MV-4-11 (cell line): ENCODE measurements around the gene MT1M.
A peak's percentile ranks its signal among the peaks of the same experiment; 100 is the strongest.
"Not testable (repeated sequence)": the region's sequence is repeated elsewhere in the genome, so short reads cannot be mapped to it uniquely, and the experiment has no call there.

Source experiments
- DNase-seq: peaks from one replicate; lab custom pipeline; 2025; lab: John Stamatoyannopoulos, UW

MT1M gene

DNA sequence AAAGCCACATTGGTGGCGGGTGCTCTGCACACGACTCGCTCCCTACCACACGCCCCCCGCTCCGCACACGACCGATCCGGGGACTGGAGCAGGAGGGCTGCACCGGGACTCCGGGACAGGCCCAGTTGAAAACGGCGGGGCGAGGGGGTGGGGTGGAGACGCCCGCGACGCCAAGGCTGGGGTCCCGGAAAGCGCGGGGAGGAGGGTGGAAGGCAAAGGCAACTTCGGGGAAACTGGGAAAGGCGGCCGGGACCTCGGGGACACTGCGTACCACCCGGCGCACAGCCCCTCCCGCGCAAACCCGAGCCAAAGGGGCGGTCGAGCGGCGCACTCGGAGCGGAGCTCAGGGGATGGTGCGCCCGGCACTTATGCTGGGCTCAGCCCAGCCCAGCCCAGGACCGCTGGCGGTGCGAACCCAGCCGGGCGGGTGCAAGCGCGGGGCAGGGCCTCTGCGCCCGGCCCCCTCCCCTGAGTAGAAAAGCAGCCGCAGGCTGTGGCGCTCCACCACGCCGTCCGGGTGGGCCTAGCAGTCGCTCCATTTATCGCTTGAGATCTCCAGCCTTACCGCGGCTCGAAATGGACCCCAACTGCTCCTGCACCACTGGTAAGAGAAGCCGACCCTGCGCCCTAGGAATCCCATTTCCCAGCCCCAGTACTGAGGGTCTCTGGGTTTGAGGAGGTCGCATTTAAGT lies at the start of gene MT1M:
MT1M (plus strand) TSS at position 504 of the 692 bp plus-strand sequence; CDS start at position 577, 73 bp downstream.
- DNase-seq = no peak

DNA sequence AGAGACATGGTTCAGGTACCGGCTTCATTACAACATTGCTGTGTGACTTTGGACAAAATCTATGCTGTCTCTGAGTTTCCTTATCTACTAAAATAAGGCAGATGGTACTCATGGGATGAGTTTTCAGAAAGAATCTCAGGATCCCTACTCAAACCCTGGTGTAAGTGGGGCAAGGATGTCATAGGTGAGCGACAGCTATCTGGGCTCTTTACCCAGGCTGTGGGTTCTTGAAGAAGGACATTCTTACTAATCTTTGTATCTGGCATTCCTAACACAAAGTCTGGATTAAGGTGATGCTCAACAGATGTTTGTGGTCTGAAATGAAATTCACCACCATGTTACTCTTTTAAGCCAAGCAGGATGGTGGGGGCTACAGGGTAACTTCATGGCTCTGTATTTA lies 49.5 kb upstream of the MT1M start:
- not testable (repeated sequence) for DNase-seq

DNA sequence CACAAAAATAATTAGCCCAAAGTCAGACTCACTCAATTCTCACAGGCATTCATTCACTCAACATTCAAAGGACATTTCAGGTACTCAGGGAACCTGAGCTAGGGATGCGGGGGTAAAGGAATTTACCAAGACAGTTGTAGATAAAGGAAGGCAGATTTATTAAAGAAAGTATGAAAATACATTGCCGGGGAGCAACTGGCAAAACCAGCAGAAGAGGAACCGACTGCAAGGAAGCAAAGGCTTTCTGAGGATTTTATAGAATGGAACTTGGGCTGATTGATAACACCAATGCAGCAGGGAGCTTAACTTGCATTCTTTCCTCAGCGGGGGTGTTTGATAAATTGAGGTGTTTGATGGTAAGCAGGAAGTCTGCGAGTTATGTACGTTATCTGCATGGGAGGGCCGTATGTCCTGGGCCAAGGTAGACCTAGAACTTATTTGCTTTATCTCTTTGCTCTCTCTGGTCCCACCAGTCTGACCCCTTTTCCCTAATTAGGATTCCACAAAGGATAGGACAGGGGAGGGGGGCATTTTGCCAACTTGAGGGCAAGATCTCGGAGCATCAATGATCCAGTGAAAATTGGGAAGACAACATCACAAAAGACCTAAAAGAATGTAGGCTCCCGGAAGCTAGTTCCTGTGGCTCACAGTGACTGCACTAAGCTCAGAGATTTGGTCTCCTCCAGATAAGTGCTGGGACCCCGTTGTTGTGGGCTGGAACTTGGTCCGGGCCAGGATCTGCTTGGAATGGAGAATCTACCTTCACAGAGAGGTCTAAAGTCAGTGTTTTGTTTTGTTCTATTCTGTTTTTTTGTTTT lies 48.9 kb upstream of the MT1M start:
- no peak for DNase-seq

DNA sequence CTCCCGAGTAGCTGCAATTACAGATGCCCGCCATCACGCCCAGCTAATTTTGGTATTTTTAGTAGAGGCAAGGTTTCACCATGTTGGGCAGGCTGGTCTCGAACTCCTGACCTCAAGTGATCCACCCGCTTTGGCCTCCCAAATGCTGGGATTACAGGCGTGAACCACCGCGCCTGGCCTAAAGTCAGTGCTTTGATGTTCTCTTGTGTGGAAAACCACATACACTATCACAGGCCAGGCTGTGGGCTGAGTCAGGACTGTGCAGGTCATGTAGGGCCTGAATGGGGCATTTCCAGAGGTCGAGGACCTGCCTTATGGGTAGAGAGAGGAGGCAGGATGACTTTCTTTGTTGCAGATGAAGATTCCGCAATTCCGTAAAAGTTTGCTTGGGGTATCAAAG lies 48.2 kb upstream of the MT1M start:
- DNase-seq = no peak

DNA sequence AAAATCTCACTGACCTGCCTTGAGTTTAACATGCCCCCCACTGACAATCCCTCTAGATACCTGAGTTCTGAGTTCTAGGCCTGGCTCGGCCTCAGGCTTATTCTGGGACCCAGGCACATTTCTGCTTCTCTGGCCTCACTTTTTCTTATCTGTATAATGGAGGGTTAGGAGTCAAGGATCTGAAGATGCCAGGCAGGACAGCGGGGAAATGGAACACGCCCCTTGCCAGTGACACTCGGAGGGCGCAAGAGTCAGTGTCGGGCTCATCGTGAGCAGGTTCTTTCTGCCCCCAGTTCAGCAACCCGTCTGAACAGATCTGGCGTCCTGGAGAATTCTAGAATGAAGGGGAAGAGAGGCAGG lies 43.7 kb upstream of the MT1M start:
- DNase-seq = no peak

DNA sequence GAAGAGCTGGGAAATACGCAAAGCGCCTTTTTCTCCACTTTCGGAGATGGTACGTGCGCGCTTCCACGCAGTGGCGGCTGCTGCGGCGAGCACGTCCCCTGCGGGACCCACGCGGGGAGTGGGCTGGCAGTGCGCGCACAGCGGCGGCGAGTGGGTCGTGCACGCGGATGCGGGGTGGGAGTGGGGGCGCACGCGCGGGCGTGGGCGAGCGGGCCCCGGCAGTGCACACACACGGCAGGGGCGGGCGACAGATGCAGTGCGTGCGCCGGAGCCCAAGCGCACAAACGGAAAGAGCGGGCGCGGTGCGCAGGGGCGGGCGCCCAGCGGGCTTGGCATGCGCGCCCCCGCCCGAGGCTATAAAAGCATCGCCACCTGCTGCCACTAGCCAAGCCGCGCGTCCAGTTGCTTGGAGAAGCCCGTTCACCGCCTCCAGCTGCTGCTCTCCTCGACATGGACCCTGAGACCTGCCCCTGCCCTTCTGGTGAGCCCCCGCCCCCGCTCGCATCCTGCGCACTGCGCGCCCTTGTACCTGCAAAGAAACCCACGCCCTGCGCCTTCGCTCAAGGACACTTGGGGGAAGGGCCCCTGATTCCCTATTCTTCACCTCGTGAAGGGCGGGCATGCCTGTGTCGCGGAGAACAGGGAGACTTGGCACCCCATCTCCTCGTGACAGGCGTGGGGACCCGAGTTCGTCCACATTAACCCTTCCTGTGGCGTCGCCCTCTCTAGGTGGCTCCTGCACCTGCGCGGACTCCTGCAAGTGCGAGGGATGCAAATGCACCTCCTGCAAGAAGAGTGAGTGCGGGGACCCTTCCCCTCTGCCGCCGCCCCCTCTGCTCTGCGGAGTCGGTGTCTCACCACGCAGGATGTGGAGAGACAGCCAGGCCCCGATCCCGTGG lies 43.1 kb upstream of the MT1M start, which contains the start of gene MT3:
MT3 (plus strand) TSS at position 388 of the 899 bp plus-strand sequence; CDS start at position 451, 63 bp downstream.
- no peak for DNase-seq

DNA sequence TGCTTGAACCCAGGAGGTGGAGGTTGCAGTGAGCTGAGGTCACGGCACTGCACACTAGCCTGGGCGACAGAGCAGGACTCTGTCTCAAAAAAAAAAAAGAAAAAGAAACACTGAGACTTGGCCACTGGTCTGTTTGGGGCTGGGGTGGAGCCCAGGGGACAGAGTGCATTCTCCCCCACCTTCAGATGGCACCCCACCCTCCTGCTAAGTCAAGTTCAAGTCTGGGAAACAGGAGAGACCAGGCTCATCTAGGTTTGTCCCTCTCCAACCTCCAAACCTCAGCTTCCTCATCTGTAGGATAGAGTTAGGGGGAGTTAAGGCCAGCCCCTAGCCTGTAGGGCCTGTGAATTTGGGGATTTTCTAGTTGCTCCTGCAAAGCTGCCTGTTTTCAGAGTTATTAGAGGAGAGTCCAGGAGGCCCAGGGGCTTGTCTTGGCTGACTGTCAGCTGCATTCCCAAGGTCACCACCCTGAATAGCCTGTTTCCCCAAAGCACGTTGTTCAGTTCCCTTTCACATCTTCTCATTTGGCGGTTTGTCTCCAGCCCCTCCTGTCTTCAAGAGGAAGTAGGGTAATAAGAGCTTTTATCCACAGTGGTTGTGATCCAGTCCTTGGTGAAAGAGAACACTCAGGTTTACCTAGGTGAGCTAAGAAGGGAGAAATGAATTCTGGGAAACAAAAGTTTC lies 40.9 kb upstream of the MT1M start:
- DNase-seq = peak; percentile 76

DNA sequence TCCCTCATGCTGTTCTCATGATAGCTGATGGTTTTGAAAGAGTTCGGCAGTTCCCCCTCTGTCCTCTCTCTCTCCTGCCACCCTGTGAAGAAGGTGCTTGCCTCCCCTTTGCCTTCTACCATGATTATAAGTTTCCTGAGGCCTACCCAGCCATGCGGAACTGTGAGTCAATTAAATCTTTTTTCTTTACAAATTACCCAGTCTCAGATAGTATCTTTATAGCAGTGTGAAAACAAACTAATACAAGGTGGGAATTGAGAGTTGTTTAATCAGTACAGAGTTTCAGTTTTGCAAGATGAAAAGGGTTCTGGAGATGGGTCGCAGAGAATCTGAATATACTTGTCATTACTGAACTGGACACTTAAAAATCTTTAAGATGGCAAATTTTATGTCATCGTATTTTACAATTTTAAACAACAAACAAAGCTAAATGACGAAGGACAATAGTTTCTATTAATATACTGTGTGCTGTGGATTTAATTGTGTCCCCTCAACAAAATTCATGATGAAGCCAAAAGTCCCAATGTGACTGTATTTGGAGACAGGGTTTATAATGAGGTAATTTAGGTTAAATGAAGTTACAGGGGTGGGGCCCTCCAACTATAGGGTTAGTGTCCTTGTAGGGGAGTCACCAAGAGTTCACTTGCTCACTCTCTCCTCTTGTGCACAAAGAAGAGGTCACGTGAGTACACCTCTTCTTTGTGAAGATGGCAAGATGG lies 38.7 kb upstream of the MT1M start:
- DNase-seq = no peak

DNA sequence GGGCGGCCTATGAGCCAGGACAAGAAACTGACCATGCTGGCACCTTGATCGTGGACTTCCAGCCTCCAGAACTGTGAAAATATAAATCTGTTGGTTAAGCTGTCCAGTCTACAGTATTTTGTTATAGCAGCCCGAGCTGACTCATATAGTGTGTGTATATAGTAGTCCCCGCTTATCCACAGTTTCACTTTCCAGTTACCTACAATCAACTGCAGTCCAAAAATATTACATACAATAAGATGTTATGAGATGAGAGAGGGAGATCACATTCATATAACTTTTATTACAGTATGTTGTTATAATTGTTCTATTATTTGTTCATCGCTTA lies 38.2 kb upstream of the MT1M start:
- DNase-seq = no peak

DNA sequence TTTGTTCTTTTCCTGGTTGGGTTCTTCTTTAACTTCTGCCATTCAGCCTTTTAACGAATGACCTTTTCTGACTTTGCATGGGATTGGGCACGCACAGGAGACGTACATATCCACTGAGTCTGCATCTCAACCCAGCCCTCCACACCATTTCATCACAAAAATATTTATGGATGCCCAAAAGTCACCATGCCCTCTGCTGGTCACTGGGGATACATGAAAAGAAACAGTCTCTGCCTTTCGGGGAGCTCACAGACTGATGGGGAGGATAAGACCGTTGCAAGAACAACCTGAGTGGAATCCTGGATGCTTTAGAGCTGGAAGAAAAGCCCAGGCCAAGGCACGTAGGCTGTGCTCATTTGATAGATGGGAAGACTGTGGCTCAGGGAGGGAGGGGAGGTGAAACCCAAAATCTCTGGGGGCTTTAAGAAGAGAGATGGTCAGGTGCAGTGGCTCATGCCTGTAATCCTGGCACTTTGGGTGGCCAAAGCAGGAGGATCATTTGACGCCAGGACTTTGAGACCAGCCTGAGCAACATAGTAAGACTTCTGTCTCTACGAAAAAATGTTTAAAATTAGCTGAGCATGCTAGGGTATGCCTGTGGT lies 32.0 kb upstream of the MT1M start:
- DNase-seq = peak; percentile 38

DNA sequence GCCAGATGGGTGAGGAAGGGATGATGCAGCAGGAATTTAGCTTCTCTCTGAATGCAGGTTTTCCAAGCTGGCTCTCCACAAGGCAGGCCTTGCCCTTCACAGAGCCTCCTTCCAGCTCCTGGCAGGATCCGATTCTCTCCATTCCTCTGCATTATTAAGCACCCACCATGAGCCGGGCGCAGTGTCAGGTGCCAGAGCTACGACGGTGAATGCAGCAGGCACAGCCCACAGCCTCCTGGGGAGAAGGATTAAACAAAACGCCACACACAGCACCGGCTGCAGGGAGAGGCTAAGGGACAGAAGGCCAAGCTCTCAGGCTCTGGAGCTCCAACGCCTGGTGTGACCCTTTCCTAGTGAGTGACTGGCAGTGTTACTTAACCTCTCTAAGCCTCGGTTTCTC lies 31.1 kb upstream of the MT1M start:
- DNase-seq = no peak

DNA sequence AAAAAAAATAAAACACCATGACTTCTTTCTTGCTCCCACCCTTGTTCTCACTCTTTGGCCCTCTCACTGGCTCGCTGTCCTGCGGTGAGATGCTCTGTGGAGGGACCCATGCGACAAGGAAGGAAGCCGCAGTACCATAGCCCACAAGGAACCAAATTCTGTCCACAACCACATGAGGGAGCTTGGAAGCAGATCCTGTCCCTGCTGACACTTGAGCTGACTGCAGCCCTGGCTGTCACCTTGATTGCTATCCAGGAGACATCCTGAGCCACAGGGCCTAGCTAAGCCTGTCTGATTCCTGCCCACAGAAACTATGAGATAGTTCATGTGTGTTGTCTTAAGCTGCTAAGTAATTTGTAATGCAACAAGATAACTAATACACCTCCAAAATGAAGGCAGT lies 28.9 kb upstream of the MT1M start:
- DNase-seq = peak; percentile 51

DNA sequence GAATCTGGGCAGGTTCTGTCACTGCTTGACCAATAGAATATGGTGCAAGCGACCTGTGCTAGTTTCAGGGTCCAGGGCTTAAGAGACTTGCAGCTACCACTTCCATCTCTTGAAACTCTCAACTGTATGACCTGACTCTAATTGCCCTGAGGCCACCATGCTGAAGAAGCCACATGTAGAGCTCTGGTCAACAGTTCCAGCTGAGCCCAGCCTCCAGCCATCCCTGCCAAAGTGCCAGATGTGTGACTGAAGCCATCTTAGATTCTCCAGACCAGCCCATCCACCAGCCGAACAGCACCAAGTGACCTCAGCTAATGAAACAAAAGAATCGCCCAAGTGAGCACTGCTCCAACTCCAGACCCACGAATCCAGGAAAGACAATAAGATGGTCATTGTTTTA lies 27.5 kb upstream of the MT1M start:
- no peak for DNase-seq

DNA sequence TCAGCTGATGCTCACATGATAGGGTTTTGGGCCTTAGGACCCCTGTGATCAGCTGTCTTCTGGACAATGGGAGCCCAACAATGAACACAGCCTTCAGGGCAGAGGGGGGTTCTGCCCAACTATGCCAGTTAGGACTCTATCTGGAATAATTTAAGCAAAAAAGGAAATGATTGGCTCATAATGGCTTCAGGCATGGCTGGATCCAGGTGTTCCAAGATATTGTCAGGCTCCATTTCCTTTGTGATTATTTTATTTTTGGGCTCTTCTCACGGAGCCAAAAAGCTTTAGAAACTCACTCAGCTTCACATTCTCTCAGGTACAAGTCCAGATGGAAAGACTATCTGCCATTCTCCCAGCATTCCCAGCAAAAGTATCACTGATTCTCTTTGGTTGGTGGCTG lies 27.0 kb upstream of the MT1M start:
- DNase-seq = no peak

DNA sequence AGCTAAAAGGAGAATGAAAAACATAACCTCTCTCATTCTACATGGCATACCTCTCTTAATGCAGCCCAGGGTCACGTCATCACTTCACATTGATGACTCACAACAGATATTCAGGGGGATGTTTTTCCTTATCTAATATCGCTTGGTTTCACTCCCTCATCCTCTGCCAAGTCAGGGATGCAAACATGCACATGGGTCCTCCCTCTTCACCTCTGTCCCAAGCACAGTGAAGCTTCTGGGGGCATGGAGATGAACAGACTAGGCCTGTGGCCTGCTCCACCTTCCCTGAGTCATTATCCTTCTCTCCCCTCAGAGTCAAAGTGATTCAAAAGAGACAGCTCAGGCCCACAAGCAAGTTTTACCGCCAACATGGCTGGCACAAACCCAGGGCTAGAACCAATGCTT lies 26.4 kb upstream of the MT1M start:
- no peak for DNase-seq

DNA sequence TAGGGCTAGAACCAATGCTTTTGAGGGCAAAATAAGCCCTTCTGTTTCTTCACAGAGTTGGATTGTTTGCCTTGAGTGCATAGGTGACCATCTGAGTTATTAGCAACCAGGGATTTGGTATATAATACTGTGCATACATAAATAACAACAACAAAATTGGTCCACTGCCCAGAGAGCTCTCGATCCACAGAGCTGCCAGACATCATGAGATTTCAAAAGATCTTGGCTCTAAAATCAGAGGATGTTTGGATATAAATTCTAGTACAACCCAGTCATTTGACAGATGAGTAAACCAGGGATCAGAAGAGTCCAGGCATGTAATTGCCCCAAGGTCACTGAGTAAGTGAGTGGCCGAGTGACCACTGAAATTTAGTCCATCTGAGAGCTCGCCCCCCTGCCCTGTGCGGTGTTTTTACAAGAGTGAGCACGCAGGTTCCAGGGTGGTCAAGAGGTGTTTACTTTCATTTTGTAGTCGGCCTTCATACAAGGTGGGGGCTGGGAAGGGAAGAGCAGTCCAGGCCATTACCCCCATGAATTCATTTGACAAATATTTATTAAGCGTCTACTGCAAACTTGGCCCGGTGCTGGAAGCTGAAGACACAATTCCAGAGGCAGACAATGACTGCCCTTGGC lies 25.9 kb upstream of the MT1M start:
- no peak for DNase-seq

DNA sequence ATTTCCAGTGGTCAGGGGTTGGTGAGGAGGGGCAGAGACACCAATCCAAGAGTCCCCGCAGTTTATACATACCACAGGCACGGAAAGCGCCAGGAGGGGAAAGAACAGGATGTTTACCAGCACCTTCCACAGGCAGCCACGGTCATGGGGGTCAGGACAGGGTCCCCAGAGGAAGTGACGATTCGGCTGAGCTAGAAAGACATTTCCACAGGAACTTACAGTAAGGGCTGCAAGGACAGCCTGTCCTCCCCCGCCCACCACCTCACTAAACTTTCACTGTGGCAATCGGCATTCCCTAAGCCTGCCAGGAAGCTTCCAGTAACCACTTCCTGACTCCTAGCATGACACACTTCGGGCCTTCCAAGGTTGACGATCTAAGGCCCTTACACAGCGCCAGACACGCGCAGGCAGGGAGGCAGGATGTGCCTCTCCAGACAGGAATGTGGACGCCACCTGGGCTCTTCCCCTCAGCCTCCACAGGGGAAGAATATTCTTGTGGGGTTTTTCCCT lies 25.3 kb upstream of the MT1M start:
- DNase-seq = peak; percentile 4

DNA sequence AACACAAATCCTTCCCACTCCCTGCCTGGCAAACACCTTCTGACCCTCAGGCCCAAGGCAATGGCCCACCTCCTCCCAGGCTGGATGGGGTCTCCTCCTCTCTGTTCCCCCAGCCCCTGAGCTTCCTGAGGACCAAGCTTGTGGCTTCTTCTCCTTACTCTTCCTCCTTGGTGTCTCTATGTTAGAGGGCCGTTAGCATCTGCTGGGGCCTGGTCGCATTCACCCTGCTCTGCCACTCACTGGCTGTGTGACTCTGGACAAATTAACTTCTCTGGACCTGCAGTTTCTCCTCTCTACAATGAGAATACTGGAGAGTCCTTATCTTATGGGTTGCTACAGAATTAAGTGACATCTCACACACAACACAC lies 24.8 kb upstream of the MT1M start:
- DNase-seq = no peak

DNA sequence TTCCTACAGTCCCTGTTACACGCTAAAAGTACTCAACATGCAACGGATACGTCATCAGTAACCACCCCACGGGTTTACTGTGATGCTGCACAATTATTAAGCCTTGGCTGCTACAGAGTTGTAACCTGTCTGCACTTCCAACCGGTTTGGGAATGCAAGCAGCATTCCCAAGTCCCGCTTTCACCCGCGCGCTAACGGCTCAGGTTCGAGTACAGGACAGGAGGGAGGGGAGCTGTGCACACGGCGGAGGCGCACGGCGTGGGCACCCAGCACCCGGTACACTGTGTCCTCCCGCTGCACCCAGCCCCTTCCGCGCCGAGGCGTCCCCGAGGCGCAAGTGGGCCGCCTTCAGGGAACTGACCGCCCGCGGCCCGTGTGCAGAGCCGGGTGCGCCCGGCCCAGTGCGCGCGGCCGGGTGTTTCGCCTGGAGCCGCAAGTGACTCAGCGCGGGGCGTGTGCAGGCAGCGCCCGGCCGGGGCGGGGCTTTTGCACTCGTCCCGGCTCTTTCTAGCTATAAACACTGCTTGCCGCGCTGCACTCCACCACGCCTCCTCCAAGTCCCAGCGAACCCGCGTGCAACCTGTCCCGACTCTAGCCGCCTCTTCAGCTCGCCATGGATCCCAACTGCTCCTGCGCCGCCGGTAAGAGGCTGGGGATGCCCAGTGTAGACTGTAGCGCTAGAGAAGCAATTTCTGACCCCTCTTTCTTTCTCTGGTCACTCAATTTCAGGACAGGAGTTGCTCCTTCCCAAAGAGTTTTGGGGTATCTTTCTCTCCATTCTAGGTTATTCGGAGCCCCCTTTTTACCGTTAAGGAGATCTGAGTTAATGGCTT lies 24.2 kb upstream of the MT1M start, which contains the start of gene MT2A:
MT2A (plus strand) TSS at position 542 of the 833 bp plus-strand sequence; CDS start at position 614, 72 bp downstream.
- peak; percentile 96 for DNase-seq
